SIG-M5 treated with dmso at 0.1 percent for 504 hours (cell line): ENCODE results near the gene NPAP1.
"Not testable (repeated sequence)": the region's sequence is repeated elsewhere in the genome, so short reads cannot be mapped to it uniquely, and the experiment has no call there.

ENCODE experiments used
- DNase-seq: peaks from one replicate; lab custom pipeline; 2025; ENCODE audit not compliant: unreplicated experiment; lab: John Stamatoyannopoulos, UW

NPAP1 gene, protein sequence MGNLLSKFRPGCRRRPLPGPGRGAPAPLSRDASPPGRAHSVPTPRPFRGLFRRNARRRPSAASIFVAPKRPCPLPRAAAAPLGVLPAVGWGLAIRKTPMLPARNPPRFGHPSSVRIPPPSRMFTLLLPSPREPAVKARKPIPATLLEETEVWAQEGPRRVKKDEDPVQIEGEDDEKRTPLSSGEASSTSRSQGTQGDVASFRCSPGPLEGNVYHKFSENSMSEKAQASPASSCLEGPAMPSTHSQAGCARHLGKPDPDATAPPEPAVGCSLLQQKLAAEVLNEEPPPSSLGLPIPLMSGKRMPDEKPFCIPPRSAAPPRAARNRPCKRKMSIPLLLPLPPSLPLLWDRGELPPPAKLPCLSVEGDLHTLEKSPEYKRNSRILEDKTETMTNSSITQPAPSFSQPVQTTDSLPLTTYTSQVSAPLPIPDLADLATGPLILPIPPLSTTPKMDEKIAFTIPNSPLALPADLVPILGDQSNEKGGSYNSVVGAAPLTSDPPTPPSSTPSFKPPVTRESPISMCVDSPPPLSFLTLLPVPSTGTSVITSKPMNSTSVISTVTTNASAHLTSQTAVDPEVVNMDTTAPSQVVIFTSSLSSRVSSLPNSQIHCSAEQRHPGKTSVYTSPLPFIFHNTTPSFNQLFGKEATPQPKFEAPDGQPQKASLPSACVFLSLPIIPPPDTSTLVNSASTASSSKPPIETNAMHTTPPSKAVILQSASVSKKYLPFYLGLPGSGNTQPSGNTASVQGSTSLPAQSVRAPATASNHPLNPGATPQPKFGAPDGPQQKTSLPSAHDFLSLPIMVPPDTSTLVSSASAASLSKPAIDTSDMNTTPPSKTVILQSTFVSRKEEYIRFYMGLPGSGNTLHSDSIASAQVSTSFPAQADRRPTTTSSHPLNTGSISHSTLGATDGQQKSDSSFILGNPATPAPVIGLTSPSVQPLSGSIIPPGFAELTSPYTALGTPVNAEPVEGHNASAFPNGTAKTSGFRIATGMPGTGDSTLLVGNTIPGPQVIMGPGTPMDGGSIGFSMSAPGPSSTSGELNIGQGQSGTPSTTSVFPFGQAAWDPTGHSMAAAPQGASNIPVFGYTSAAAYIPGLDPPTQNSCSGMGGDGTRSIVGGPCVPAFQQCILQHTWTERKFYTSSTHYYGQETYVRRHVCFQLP

DNA sequence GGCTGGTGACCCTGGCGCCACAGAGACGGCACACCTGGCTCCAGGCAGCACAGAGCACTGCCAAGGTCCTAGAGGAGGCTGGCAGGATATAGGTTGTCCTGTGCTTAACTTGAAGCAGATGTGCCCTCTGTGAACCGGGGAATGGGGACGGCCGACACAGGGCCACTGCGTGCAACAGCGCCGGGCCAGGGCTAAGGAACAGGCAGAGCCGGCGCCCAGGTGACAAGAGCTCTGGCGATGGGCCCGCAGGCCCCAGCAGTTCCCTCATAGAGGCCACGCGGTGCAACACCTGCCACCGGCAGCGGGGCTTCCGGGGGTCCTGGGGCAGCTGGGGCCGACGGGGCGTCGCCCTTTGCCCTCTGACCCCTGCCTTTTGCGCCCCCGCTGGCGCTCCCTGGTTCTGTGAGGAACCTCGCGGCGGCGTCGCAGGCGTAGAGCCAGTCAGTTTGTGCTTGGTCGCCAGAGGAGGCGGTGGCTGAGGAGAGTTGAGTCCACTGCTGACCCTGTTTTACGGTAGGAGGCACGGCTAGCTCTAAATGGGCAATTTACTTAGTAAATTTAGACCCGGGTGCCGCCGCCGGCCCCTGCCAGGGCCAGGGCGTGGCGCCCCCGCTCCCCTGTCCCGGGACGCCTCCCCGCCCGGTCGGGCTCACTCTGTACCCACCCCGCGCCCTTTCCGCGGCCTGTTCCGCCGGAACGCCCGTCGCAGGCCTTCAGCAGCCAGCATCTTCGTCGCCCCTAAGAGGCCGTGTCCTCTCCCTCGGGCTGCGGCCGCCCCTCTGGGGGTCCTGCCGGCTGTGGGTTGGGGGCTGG, at the start of gene NPAP1:
Gene NPAP1 (plus strand): TSS at position 444 of the 813 bp plus-strand sequence. CDS start 93 bp downstream, at position 537.
- no peak for DNase-seq

DNA sequence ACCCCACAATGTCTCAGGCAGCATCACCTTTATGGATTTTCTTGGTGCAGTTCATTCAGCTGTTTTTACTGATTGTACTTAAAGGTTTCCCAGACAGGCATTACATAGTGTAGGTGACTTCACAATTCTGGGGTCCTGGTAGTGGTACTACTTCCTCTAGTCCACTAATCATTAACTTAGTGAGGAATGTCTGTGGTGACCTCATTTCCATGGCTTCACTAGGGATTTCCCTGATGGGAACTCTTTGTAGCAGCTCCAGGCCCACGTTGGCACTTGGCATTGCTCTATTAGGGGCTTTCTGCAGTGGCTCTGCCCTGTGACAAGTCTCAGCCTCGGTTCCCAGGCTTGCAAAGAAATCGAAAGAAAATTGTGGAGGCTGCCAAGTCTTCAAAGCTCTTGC, 48.1 kb upstream of the NPAP1 start:
- no peak for DNase-seq

DNA sequence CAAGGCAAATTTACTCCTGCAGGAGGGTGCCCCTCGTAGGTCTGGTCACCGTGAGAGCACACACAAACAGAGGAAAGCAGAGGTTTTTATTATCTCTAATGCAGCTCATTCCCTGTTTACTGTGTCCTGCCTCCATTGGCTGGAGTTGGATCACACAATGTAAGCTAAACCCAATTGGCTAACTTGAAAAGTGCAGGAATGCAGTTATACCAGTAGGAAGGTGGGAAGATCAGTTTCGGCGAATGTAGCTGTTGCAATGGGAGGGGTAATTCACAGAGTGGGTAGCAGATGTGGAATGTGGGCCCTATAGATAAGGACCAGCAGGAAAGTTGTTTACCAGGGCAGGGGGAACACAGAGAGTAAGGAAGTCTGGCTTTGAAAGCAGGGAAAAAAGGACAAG, 42.5 kb upstream of the NPAP1 start:
- DNase-seq, result no peak

GRCh38 chr15:24639412-24639811, 36.2 kb upstream of the NPAP1 start:
- not testable (repeated sequence) for DNase-seq

DNA sequence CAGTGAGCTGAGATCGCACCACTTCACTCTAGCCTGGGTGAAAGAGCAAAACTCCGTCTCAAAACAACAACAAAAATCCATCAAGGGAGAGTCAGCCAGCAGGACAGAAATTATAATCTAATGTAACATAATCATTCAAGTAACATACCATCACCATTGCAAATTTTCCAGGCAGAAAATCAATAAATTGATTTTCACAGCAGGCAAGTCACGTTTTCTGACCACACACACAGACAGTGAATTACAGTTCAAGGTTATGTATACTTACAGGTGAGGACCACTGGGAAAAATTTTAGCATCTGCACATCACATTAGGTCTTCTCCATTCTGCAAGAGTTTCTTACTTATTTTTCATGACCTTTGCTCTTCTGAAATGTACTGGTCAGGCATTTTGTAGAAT, 29.9 kb upstream of the NPAP1 start:
- DNase-seq, result no peak

GRCh38 chr15:24659622-24660021, 16.0 kb upstream of the NPAP1 start:
- DNase-seq, result no peak

DNA sequence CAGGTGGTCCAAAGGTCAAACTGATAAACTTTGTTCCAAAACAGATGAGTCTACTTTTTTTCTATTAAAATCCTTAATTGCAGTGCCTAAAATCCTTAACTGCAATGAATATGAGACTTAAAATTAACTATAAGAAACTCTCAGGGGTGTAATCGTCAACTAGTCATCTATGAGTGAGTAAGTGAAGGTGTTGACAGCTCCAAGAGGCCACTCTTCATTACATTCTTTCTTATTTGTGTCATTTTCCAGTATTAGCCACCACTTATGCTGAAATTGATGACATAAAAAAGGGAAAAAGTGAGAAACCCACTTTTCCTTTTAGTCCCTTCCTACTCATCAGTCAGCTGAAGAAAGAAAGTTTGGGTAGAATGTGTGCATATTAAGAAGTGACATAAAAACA, 12.6 kb upstream of the NPAP1 start:
- no peak for DNase-seq

GRCh38 chr15:24676431-24676830, 856 bp downstream of the NPAP1 start:
- no peak for DNase-seq

- DNase-seq, result no peak
Observed at GRCh38 chr15:24678485-24678884, 2.9 kb downstream of the NPAP1 start.

GRCh38 chr15:24682002-24682401, 6.4 kb downstream of the NPAP1 start:
- DNase-seq, result no peak

DNA sequence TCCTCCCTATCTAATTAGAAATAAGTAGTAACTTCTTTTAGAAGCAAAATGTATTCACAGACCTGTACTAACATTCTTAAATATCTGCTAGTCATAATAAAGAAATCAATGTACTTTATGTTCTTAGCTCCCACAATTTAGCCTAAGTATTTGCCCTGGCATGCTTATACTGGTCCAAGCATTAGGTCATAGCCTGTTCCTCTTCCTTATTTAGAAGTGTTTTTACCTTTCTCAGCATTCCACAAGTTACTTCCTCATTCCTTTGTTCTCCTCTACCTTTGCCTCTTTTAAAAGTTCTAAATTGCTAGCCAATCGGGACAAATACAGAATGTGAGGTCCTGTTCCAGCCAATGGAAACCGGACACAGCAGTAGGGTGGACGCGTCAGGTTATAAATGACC, 7.3 kb downstream of the NPAP1 start:
- DNase-seq, result not testable (repeated sequence)

- DNase-seq, result no peak
Observed at GRCh38 chr15:24683736-24684135, 8.2 kb downstream of the NPAP1 start.

DNA sequence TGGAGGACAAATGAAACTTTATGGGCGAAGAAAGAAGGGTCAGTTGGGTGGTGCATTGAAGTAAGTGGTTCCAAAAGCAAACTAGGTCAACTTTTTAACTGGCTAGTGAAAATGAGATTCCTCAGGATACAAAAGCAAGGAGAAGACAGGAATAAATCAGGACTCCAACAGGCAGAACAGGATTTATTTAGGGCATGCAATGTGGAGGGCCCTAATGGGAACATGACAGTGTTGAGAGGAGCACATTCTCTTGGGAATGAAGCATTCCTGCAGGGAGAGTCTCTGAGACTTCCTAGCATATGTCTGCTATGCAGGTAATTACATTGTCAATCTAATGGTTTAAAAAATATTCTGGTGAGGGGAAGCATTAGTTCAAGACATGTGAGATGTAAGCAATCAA, 8.7 kb downstream of the NPAP1 start:
- DNase-seq, result no peak

- no peak for DNase-seq
Observed at GRCh38 chr15:24696201-24696600, 20.6 kb downstream of the NPAP1 start.

- no peak for DNase-seq
Observed at GRCh38 chr15:24696842-24697241, 21.3 kb downstream of the NPAP1 start.

GRCh38 chr15:24718289-24719082, 42.9 kb downstream of the NPAP1 start:
- DNase-seq, result no peak

DNA sequence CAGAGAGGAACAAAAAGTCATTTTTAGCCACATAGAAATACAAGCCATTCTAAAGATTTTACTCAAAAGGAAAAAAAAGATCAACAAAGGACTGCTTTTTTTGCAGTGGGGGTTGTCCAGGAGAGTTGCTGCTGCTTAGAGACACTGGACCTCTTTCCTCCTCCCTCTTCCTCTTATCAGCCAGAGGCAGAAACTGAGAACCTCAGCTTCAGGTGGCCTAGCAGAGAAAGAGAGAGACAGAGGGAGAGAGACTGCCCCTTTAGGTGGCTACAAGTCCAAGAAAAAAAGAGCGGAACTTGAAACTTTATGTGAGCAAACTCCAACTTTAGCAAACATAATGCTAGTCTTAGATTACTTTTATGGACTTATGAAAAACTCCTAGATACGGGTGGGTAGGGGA, 54.2 kb downstream of the NPAP1 start:
- DNase-seq, result no peak
